GM23338 (cell line): ENCODE measurements around the gene OR51B2.
"Not testable (repeated sequence)": the region's sequence is repeated elsewhere in the genome, so short reads cannot be mapped to it uniquely, and the experiment has no call there.

Experiments used
- CTCF ChIP-seq, 2 experiments: fragments of 200-600 bp in 1 of 2; sonication (generic) in 1 of 2; conservative IDR thresholded peaks; 2 replicates each; pipeline versions ENCODE4 v1.5.1 to v1.6.1; 2016 to 2017; ENCODE audit warnings: antibody characterized with exemption in 2 of 2, low read depth in 2 of 2, mild to moderate bottlenecking in 2 of 2, moderate library complexity in 1 of 2
- EZH2 ChIP-seq: fragments of 200-600 bp; sonication (generic); IDR thresholded peaks from one replicate; pipeline ENCODE4 v1.8.0; 2017; ENCODE audit warnings: antibody characterized with exemption, mild to moderate bottlenecking, low read depth; ENCODE audit not compliant: unreplicated experiment

GRCh38 chr11:5313326-5314023 is 10.6 kb downstream of the OR51B2 start:
- TF ChIP-seq CTCF (conservative IDR thresholded peaks at IDR 0.05; ENCODE audit: low read depth in 2 of 2); EZH2: not testable (repeated sequence)
